Coronary artery (tissue), 2 donors: ENCODE data around the gene LSM14A.
"Not testable (repeated sequence)": the region's sequence is repeated elsewhere in the genome, so short reads cannot be mapped to it uniquely, and the experiment has no call there.

Source experiments
- DNase-seq: peaks from one replicate; pipeline ENCODE4 v3.0.0-alpha.2; 2017; ENCODE audit warnings: low spot score
- H3K27ac ChIP-seq, 2 donors: fragments of 200-600 bp; sonication (generic); one replicate each; pipeline ENCODE4 v1.5.1; 2016 to 2019
- H3K4me3 ChIP-seq: fragments of 200-600 bp; sonication (generic); 2 replicates; pipeline ENCODE4 v1.5.1; 2016; ENCODE audit warnings: mild to moderate bottlenecking, moderate library complexity
- CTCF ChIP-seq: fragments of 200-600 bp; sonication (generic); IDR thresholded peaks from one replicate; pipeline ENCODE4 v1.5.1; 2019; ENCODE audit warnings: antibody characterized with exemption

The LSM14A gene

GRCh38 chr19:34201133-34201532 lies 28.8 kb downstream of the LSM14A start:
- Histone ChIP-seq H3K4me3 (no peak overlapping the region), H3K27ac (no peak overlapping the region)
- DNase-seq = no peak
- TF ChIP-seq CTCF = no peak

GRCh38 chr19:34205324-34205723 lies 33.0 kb downstream of the LSM14A start:
- H3K27ac ChIP-seq, DNase-seq, H3K4me3 ChIP-seq: not testable (repeated sequence)

GRCh38 chr19:34208291-34208884 lies 36.1 kb downstream of the LSM14A start:
- Histone ChIP-seq H3K4me3 (no peak overlapping the region), H3K27ac (no peak overlapping the region)
- no peak for TF ChIP-seq CTCF
- DNase-seq = no peak

- DNase-seq = no peak
- Histone ChIP-seq H3K27ac (no peak overlapping the region), H3K4me3 (no peak overlapping the region)
- no peak for TF ChIP-seq CTCF
Measured at GRCh38 chr19:34209726-34210125, 37.4 kb downstream of the LSM14A start.

- TF ChIP-seq CTCF = no peak
- Histone ChIP-seq H3K4me3 (no peak overlapping the region), H3K27ac (no peak overlapping the region)
- no peak for DNase-seq
Measured at GRCh38 chr19:34213283-34213682, 41.0 kb downstream of the LSM14A start.

GRCh38 chr19:34214040-34214439 lies 41.7 kb downstream of the LSM14A start:
- no peak overlapping the region for H3K27ac ChIP-seq
- DNase-seq = no peak
- no peak overlapping the region for H3K4me3 ChIP-seq
- no peak for TF ChIP-seq CTCF

- no peak for DNase-seq
- H3K4me3 ChIP-seq = no peak overlapping the region
- H3K27ac ChIP-seq = no peak overlapping the region
- TF ChIP-seq CTCF = no peak
Measured at GRCh38 chr19:34215006-34215665, 42.8 kb downstream of the LSM14A start.
